ENCODE data around the gene GRK3.
"Not testable (repeated sequence)": the region's sequence is repeated elsewhere in the genome, so short reads cannot be mapped to it uniquely, and the experiment has no call there.

Gene GRK3

DNA sequence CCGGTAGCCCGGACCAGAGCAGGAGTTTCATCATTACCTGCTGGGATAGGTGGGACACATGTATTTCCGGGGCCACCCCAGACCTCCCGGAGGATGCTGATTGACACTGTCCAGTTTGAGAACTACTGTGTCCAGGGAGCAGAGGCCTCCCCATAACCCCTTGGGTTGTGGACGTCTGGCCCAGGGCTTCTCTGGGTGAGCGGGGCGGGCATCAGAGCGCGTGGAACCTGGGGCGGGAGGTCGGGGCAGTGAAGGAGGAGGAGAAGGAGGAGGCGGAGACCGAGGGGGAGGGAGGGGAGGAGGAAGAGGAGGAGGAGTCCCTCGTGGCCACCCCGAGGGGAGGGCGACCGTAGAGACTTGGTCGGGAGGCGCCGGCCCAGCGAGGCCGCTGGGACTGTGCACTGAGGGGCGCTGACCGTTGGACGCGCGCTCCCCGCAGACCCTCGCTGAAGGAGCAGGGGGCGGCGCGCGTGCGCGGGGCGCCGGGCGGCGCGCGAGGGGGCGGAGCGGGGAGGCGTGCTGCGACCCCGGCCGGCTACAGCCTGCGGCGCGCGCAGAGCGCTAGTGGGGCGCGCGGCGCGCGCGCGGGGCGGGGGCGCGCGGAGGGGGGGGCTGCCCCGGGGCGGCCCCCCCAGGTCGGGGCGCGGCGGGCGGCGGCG is at the start of gene GRK3:
GRK3 (plus strand) TSS at position 356 of the 659 bp plus-strand sequence. CDS start 366 bp downstream, outside the sequence.
- H3K27me3 Mint-ChIP-seq: no peaks in the 10 kb centered on the region
- peak within 1 kb of the TSS; percentile 94 for H3K4me3 Mint-ChIP-seq
- peak; percentile 79 for ATAC-seq
- H3K36me3 Mint-ChIP-seq: peaks cover 5% of the 10 kb centered on the region
- peak within 1 kb of the TSS; percentile 89 for H3K27ac Mint-ChIP-seq
- peaks cover 69% of the 10 kb centered on the region for H3K4me1 Mint-ChIP-seq
- no peaks in the 10 kb centered on the region for H3K9me3 Mint-ChIP-seq

- Mint-ChIP-seq H3K27me3 (no peaks in the 10 kb centered on the region), H3K4me3 (no peak overlapping the region), H3K36me3 (peaks cover 15% of the 10 kb centered on the region), H3K4me1 (no peaks in the 10 kb centered on the region), H3K27ac (no peak overlapping the region), H3K9me3 (peaks cover 6% of the 10 kb centered on the region)
- ATAC-seq: no peak
Observed at GRCh38 chr22:25518000-25518663, 46.3 kb upstream of the GRK3 start.

- Mint-ChIP-seq H3K27me3 (no peaks in the 10 kb centered on the region), H3K27ac (no peak overlapping the region), H3K4me3 (no peak overlapping the region), H3K9me3 (peaks cover 13% of the 10 kb centered on the region), H3K4me1 (no peaks in the 10 kb centered on the region), H3K36me3 (peaks cover 31% of the 10 kb centered on the region)
- ATAC-seq: no peak
Observed at GRCh38 chr22:25525376-25525775, 39.1 kb upstream of the GRK3 start.

GRCh38 chr22:25525804-25526584 is 38.5 kb upstream of the GRK3 start:
- not testable (repeated sequence) for ATAC-seq

DNA sequence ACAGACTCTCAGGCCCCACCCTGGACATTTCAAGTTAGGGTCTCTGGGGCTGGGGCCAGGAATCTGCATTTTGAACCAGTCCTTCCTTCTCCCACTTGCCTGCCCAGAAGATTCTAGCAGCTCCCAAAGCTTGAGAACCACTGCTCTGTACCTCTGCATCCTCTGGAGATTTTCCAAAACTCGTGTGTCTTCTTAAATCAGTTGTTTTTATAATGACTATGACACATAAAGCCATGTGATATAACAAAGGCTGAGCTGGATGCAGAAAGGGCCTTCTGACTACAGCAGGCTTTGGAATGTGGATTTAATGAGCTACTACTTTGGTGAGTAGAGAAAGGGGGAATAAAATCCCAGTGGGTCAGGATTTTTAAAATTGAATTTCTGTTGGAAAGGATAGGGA is 37.5 kb upstream of the GRK3 start:
- H3K4me3 Mint-ChIP-seq, H3K27me3 Mint-ChIP-seq, H3K9me3 Mint-ChIP-seq, H3K27ac Mint-ChIP-seq, ATAC-seq, H3K4me1 Mint-ChIP-seq: not testable (repeated sequence)
- H3K36me3 Mint-ChIP-seq: peaks cover 23% of the 10 kb centered on the region

More at GRCh38 chr22:25525804-25526584, 38.5 kb upstream of the GRK3 start:
- Mint-ChIP-seq H3K9me3 (peaks cover 13% of the 10 kb centered on the region), H3K36me3 (peaks cover 31% of the 10 kb centered on the region)
- H3K4me1 Mint-ChIP-seq, H3K4me3 Mint-ChIP-seq, H3K27ac Mint-ChIP-seq, H3K27me3 Mint-ChIP-seq: not testable (repeated sequence)

- ATAC-seq, H3K4me3 Mint-ChIP-seq, H3K9me3 Mint-ChIP-seq, H3K4me1 Mint-ChIP-seq, H3K27ac Mint-ChIP-seq, H3K27me3 Mint-ChIP-seq: not testable (repeated sequence)
- peaks cover 16% of the 10 kb centered on the region for H3K36me3 Mint-ChIP-seq
Observed at GRCh38 chr22:25528068-25528467, 36.4 kb upstream of the GRK3 start.

GRCh38 chr22:25529059-25529458 is 35.4 kb upstream of the GRK3 start:
- H3K27me3 Mint-ChIP-seq, H3K4me3 Mint-ChIP-seq, H3K9me3 Mint-ChIP-seq, H3K27ac Mint-ChIP-seq, ATAC-seq, H3K4me1 Mint-ChIP-seq: not testable (repeated sequence)
- peaks cover 16% of the 10 kb centered on the region for H3K36me3 Mint-ChIP-seq

DNA sequence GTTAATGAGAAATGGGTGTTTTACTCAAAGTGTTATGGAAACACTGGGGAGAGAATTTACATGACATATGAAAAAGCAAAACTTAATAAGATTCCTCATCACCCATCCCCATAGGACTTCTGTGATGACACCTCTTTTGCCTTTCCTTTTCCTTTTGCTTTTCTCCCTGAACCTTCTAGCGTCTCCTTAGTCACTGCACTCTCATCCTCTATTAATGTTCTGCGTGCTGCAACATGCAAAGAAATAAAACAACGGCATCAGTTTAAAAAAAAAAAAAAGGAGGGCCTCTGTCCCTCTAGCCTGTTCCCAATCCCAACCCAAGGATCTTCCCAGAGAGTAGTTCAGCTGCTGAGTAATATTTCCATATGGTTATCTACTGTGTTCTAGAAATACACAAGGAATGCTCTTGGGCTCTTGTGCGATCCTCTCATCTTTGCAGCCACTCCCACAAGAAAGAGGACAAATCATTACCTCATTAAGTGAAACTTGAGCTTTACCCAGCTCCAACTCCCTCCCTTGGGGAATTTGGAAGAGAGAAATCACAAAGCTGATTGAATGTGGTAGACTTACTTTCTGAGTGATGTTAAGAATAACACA is 34.8 kb upstream of the GRK3 start:
- not testable (repeated sequence) for ATAC-seq, H3K27ac Mint-ChIP-seq, H3K27me3 Mint-ChIP-seq, H3K4me1 Mint-ChIP-seq, H3K9me3 Mint-ChIP-seq, H3K4me3 Mint-ChIP-seq
- peaks cover 10% of the 10 kb centered on the region for H3K36me3 Mint-ChIP-seq

DNA sequence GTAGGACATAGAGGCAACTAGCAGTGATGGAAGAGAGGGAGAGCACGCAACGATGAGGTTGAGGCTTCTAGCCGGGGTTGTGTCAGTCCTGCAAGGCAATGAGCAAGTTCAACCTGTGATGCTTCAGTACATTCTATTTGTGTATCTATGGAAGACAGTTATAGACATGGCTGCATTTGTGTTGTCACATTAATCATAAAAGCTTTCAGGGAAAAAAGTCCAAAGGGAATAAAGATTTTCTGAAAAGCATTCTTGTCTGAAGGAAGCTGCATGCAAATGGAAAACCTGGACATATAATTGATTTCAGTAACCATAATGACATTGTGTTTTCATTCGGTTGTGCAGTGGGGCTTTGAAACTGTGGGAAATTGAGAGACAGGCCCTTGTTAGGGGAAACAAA is 32.8 kb upstream of the GRK3 start:
- not testable (repeated sequence) for H3K36me3 Mint-ChIP-seq, H3K9me3 Mint-ChIP-seq, H3K27ac Mint-ChIP-seq, H3K4me1 Mint-ChIP-seq, ATAC-seq, H3K27me3 Mint-ChIP-seq, H3K4me3 Mint-ChIP-seq

DNA sequence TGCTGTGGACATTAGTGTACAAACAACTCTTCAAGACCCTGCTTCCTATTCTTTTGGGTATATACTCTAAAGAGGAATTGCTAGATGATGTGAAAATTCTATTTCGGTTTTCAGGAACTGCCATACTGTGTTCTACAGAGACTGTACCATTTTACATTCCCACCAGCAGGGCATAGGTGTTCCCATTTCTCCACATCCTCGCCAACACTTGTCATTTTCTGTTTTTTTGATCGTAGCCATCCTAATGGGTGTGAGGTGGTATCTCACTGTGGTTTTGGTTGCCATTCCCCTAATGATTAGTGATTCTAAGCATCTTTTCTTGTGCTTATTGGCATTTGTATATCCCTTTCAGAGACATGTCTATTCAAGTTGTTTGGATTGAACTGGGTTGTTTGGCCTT is 29.8 kb upstream of the GRK3 start:
- no peaks in the 10 kb centered on the region for H3K9me3 Mint-ChIP-seq
- no peak for ATAC-seq
- no peak overlapping the region for H3K4me3 Mint-ChIP-seq
- no peaks in the 10 kb centered on the region for H3K4me1 Mint-ChIP-seq
- no peaks in the 10 kb centered on the region for H3K36me3 Mint-ChIP-seq
- no peak overlapping the region for H3K27ac Mint-ChIP-seq
- H3K27me3 Mint-ChIP-seq: no peaks in the 10 kb centered on the region

DNA sequence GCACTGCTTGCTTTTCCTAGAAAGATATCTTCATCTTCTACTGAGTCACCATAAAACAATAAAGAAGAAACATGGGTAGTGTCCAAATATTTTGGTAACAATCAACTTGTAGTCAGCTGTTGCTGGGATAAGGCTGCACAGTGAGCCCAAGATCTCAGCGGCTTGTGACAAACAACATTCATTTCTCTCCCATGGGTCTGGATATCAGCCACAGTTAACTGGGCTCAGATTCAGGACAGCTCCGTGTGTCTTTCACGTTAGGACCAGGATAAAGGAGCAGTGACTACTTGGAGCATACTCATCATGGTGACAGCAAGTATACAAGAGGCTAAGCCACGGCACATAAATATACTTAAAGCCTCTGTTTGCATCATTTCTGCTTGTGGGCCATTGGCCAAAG is 27.9 kb upstream of the GRK3 start:
- H3K36me3 Mint-ChIP-seq: no peaks in the 10 kb centered on the region
- no peak overlapping the region for H3K4me3 Mint-ChIP-seq
- H3K27me3 Mint-ChIP-seq: no peaks in the 10 kb centered on the region
- no peaks in the 10 kb centered on the region for H3K4me1 Mint-ChIP-seq
- no peak overlapping the region for H3K27ac Mint-ChIP-seq
- ATAC-seq: no peak
- no peaks in the 10 kb centered on the region for H3K9me3 Mint-ChIP-seq

DNA sequence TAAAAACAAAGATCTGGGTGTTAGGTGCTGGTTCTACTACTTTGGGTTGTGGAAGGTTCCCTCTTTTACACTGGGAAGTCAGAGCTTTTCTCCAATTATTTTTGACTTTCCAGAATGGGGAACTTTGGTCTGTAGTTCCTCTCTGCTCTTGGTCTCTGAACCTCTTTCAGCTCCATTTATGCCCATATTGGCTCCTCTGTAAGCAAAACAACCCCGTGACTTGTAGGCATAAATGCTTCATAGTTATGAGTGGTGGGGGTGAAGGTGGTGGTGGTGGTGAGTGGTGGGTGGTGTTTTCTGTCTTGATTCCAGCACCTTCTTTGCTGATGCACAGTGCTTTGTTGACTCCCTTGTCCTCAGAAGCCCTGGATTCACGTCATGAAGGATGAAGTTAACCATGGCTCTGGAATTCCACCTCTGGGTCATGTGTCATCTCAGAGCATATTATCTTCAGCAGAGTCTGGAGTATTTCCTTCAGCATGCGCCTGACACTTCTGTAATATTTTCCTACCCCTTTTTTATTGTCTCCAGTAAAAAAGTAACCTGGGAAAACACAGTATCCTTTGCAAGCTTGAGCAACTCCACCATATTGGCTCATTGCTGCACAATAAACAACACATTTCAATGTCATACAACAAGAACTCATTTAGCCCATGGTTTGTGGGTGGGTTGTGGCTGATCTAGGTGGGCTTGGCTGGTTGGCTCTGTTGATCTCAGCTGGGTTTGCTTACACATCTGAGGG is 24.1 kb upstream of the GRK3 start:
- no peak overlapping the region for H3K4me3 Mint-ChIP-seq
- no peak overlapping the region for H3K27ac Mint-ChIP-seq
- no peaks in the 10 kb centered on the region for H3K36me3 Mint-ChIP-seq
- no peaks in the 10 kb centered on the region for H3K9me3 Mint-ChIP-seq
- H3K27me3 Mint-ChIP-seq: no peaks in the 10 kb centered on the region
- no peak for ATAC-seq
- peaks cover 25% of the 10 kb centered on the region for H3K4me1 Mint-ChIP-seq

- no peak overlapping the region for H3K4me3 Mint-ChIP-seq
- H3K9me3 Mint-ChIP-seq: no peaks in the 10 kb centered on the region
- peaks cover 33% of the 10 kb centered on the region for H3K4me1 Mint-ChIP-seq
- no peaks in the 10 kb centered on the region for H3K36me3 Mint-ChIP-seq
- no peaks in the 10 kb centered on the region for H3K27me3 Mint-ChIP-seq
- ATAC-seq: no peak
- H3K27ac Mint-ChIP-seq: no peak overlapping the region
Observed at GRCh38 chr22:25540908-25541660, 23.4 kb upstream of the GRK3 start.

- Mint-ChIP-seq H3K9me3 (no peaks in the 10 kb centered on the region), H3K4me1 (peaks cover 44% of the 10 kb centered on the region), H3K27ac (no peak overlapping the region), H3K27me3 (no peaks in the 10 kb centered on the region), H3K36me3 (no peaks in the 10 kb centered on the region), H3K4me3 (no peak overlapping the region)
- no peak for ATAC-seq
Observed at GRCh38 chr22:25542191-25542590, 22.3 kb upstream of the GRK3 start.

Data from stimulated activated memory B cell treated with anti-CD40 and anti-IgM and Interleukin-4, amounts not matched to agents 10 μg/mL and 1 μg/mL and 100 μg/mL, for 72 hours (primary cell).